GM18867 (cell line): Measurements from ENCODE around the gene SNTG2.

Source experiments
- ATAC-seq: cut with Tn5 transposase; IDR thresholded peaks from one replicate; pipeline ENCODE4 v1.9.1; 2021; ENCODE audit warnings: mild to moderate bottlenecking, moderate library complexity; ENCODE audit not compliant: unreplicated experiment

Gene SNTG2

DNA sequence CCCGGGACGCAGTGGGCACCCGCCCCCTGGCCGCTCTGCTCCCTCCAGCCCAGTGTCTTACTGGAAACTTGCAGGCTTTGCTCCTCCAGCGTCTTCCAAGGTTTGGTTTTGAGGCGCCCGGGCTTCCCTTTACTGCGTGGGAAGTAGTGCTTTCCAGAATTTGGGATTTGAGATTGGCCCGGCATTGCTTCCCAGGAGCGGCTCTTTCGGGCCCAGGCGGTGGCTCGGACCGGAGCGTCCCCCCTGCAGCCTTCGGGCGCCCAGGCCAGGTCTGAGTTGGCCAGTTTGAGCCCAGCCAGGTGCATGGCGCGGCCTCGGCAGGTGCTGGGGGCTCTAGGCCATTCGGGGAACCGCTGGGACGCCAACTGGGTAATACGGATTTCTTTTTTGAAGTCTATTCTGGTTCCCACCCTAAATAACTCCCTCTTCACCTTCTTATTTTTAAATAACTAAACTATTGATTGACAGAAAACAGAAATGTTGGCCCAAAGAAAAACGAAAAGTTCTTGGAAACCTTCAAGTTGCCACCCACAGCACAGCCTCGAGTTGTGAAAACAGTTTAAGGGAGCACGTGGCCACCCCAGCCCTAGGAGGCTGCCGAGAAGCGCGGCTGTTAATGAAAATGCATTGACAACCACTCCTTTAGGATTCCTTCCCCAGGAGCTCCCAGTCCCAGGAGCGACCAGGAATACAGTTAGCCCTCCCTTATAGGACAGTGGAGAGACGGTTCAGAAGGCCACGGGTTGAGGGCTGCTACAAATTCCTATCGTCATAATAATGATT is 766 bp downstream of the SNTG2 start:
- no peak for ATAC-seq

DNA sequence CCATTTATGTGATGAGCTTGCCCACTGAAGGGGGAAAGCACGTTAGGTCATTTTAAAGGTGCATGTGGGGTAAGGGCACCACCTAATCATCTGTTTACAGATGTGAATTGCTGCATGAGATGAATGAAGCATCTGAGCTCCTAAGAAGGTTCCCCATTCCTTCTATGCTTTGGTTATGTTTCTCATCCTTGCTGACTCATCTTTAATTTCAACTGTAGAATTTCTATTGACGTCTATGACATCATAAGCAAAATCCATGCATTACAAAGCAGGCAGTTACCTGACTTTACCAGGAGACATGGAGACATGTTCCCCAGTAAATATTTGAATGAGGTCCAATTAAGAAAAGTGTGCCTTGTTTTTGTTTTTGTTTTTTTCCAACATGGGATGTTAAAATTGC is 2.8 kb downstream of the SNTG2 start:
- ATAC-seq: no peak

DNA sequence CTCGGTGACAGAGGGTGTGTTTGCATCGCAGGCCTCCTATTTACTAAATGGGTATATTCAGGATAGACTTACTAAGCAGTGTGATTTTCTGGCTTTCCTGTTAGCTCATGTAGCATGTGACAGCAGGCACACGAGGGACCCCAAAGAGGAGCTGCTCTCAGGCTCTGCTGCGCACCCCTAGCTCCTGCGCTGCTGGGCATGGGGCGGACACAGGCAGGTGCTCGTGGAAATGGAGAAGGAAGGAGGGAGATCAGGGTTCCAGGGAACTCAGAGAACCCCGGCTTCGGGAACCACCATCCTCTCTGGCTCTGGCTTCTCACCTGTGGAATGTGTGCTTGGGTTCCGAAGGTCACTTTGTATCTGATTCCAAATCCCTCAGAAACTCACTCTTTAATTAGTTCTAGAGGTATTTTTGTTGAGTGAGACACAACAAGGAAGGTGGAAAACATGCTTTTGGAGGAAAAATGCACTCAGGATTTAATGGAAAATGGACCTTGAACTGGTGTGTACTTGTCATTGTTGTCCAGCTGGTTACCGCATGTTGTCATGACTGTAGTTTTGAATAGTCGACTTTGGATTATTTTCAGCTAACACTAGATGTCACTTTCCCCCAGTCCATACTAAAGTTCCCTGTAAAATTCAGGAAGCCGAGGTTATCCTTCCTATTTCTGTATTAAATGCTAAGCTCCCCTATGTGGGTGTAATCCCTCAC is 3.5 kb downstream of the SNTG2 start:
- ATAC-seq: no peak

- no peak for ATAC-seq
Measured at GRCh38 chr2:954687-955000, 4.0 kb downstream of the SNTG2 start.

DNA sequence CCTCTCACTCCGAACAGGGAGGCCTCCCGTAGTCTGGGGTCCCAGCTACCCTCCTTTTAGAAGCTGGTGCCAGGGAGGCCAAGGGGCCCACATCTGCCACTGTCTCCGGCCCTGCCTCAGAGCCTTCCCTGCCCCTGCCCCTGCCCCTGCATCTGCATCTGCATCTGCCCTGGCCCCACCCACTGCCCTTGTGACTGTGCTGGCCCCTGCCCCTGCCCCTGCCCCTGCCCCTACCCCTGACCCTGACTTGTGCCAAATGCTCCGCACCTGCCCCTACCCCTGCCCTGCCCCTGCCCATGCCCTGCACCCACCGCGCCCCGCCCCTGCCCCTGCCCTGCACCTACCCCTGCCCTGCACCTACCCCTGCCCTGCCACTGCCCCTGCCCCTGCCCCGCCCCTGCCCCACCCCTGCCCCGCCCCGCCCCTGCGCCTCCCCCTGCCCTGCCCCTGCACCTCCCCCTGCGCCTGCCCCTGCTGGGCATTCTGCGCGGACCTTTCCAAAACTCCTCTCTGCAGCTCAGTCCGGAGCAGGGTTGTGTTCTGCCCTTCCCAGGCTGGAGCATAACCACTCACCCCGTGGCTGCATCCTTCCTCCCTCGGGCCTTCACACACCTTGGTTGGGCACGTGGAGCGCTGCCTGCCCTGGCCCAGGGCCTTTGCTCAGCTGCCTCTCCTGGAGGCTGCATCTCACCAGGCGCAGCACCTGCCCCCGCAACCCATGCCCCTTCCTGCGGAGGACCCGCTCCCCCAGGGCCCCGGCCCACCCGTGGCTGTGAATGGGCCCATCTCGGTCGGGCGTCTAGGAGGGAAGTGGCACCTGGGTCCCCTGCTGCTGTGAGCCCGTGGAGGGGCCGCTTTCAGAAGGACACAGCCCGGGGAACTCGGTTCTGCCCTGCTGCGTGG is 5.4 kb downstream of the SNTG2 start:
- no peak for ATAC-seq

DNA sequence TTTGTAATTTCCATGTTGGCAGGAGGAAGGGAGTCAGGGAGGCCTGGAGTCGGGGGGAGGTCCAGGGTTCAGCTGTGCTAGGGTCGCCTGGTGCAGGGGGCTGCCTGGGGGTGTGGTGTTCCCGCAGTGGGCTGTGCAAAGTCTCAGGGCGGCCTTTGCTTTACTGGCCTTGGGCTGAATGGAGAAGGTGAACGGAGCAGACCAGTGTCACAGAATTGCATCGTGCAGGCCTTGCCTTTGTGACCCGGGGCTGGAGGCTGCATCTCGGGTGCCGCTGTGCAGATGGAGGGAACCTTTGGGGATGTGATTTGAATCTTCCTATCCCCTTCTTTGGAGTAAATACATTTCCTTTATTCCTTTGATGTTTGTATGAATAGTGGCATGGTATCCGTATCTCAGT is 8.8 kb downstream of the SNTG2 start:
- no peak for ATAC-seq

- ATAC-seq: no peak
Measured at GRCh38 chr2:960061-960736, 9.6 kb downstream of the SNTG2 start.

GRCh38 chr2:961786-962185 is 11.1 kb downstream of the SNTG2 start:
- ATAC-seq: no peak

DNA sequence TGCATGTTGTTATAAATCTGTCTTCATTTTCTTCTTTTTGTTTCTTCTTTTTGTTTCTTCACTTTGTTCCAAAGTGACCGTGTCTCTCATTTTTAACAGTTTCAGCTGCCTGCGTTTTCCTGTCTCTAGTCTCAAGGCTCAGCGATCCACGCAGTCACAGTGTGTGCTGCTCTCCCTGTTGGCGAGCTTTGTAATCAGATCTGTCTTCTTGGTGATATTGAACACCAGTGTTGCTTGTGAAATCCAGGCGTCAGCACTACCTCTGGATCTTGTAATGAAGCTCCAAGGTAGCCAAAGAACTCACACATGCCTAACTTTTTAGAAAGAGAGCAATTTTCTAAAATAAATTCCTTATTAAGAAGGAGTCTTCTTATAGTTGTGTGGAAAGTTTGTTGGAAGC is 13.2 kb downstream of the SNTG2 start:
- ATAC-seq: no peak

- no peak for ATAC-seq
Measured at GRCh38 chr2:964562-964961, 13.9 kb downstream of the SNTG2 start.

DNA sequence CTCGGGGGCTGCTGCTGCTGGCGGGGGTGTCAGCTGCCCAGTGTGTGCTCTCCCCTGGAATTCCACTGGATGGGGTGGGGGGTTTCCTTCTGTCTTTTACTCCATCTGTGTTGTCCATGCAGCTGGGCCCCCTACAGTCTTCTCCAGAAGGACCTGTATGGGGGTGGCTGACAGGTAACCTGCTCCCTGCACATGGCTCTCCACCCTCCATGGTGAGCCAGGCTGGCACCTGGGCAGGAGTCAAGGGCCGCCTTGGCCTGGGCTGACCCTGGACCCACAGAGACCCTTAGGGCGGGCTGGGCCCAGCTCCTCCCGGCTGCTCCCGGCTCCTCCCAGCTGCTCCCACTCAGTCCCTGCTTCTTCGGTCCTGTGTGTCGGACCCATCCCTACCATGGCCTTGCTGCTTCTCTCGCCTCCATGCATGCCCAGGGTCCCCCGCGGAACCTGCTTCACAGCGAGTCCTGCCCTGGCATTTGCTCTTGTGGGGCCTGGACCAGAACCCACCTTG is 15.0 kb downstream of the SNTG2 start:
- no peak for ATAC-seq

DNA sequence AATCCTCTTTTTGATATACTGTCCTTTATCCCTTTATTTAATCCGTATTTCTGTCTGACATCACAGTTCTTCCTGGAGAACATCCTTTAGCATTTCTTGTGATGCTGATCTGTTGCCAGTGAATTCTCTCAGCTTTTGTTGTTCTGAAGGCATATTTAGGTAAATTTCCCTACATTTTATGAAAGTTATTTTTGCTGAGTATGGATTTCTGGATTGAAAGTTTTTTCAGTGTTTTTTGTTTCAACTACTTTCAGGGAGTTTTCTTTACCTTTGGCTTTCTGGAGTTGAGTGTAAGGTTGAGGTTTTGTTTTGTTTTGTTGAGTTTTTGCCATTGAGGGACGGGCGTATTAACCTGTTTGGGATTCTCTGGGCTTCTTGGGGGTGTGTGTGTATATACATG is 22.5 kb downstream of the SNTG2 start:
- ATAC-seq: no peak

- ATAC-seq: peak; percentile 55
Measured at GRCh38 chr2:974054-974453, 23.4 kb downstream of the SNTG2 start.

DNA sequence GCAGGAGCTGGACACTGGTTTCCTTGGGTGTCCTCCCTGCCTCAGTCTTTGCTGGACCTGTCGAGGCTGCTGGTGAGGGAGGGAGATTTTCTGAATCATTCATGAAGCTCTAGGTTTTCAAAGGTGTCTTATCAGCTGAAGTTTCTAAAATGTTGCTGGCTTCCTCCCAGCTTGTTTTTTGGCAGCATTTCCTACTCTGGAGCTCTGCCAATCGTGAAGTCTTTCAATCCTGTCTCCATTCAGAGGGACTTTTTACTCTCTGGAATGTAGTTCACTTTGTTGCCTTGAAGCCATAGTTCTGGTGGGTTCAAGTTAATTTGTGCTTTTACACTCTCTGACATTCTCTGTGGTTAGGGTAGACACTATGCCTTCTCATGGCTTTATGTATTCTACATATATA is 23.9 kb downstream of the SNTG2 start:
- no peak for ATAC-seq

- no peak for ATAC-seq
Measured at GRCh38 chr2:975095-975494, 24.4 kb downstream of the SNTG2 start.

DNA sequence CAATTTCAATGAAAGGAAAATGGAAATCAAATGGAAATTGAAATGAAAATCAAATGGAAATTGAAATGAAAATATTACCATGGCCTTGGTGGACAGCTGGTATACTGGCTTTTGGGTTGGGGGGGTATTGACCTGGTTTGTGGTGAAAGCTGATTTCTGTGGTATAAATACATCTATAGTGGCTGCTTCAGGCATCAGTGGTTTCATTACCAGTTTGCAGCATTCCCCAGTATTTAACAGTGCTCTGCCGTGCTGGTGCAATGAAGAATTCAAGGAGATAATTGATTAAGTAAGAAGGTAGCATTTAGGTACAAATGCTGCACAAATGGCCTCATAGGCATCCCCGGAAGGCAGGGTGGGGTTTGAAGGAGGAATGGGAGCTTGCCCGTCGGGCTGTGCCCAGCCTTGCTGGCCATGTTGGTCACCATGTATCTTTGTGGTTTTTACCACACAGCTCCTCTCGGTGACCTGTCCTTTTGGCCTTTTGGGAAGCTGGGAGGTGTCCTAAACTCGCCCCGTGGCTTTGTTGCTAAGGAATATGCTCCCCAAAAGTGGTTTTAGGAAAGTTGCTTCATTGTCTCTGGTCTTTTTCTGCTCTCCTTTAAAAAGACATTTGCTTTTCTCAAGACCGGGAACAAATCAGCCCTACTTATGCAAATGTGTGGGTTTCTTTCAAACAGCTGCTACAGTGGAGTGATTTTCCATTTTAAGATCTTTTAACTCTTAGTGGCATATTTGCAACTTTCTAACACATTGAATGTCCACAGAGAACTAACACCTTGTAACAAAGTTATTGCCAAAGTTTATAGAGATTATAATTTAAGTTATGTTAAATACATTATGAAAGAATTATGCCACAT is 28.6 kb downstream of the SNTG2 start:
- peak; percentile 85 for ATAC-seq

GRCh38 chr2:980176-980575 is 29.5 kb downstream of the SNTG2 start:
- ATAC-seq: no peak

GRCh38 chr2:981258-981657 is 30.6 kb downstream of the SNTG2 start:
- no peak for ATAC-seq

GRCh38 chr2:981759-982158 is 31.1 kb downstream of the SNTG2 start:
- no peak for ATAC-seq

- ATAC-seq: no peak
Measured at GRCh38 chr2:985317-985898, 34.8 kb downstream of the SNTG2 start.
